OCI-LY3 (cell line): ENCODE results near the gene NTRK2.

Source experiments
- EZH2phosphoT487 ChIP-seq: fragments of 200-600 bp; shearing (Covaris generic); IDR thresholded peaks from 2 replicates; pipeline ENCODE4 v1.6.1; 2018; ENCODE audit warnings: antibody characterized with exemption, mixed run types, low read depth
- TF ChIP-seq, protein P1 (sequence below): fragments of 200-600, 300-600 bp; sonication (generic); IDR thresholded peaks from 2 replicates; pipeline ENCODE4 v1.5.1; 2014; ENCODE audit warnings: antibody characterized with exemption, low read length, low read depth

DNA sequence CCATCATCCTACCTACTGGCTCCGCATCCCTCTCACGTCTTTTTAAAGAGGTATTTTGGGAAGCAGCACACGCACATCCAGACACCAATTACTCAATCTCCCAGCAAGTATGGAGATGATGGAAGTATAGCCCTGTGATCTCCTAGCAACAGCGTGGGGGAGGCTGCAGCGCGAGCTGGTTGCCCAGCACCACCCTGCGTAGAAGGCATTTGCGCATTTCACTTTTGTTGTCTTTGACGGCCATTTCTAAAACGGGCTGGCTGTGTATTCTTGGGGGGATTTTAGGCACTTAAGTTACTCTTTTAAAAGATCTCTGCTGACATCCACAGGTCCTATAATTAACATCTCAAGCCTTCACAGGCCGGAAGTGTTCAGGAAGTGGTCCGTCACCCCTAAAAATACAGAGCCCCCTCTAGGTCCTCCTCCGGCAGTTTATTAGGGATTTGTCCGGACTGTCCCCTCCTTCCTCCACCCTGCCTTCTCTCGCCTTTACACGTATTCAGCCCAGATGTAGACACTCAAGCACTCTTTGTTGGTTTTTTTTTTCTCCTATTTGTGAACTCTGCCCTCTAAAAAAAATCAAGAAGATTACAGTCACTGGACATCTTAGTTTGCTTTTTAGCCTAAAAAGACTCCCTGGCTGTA, 371.4 kb downstream of the NTRK2 start:
- TF ChIP-seq, protein P1, sequence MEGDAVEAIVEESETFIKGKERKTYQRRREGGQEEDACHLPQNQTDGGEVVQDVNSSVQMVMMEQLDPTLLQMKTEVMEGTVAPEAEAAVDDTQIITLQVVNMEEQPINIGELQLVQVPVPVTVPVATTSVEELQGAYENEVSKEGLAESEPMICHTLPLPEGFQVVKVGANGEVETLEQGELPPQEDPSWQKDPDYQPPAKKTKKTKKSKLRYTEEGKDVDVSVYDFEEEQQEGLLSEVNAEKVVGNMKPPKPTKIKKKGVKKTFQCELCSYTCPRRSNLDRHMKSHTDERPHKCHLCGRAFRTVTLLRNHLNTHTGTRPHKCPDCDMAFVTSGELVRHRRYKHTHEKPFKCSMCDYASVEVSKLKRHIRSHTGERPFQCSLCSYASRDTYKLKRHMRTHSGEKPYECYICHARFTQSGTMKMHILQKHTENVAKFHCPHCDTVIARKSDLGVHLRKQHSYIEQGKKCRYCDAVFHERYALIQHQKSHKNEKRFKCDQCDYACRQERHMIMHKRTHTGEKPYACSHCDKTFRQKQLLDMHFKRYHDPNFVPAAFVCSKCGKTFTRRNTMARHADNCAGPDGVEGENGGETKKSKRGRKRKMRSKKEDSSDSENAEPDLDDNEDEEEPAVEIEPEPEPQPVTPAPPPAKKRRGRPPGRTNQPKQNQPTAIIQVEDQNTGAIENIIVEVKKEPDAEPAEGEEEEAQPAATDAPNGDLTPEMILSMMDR = no peak
- TF ChIP-seq EZH2phosphoT487 = no peak
